ENCODE results near the gene CHRNG.

Gene CHRNG

GRCh38 chr2:232584238-232584637 is 44.7 kb downstream of the CHRNG start:
- TF ChIP-seq TCF12 (IDR thresholded peaks at IDR 0.05; ENCODE audit: low read depth) (no peak), TAF1 (IDR thresholded peaks at IDR 0.05; ENCODE audit: low read depth) (no peak), RAD21 (IDR thresholded peaks at IDR 0.05; ENCODE audit: low read depth) (no peak), USF1 (IDR thresholded peaks at IDR 0.05) (no peak), ZBTB7A (IDR thresholded peaks at IDR 0.05; ENCODE audit: low read depth) (no peak), FOXM1 (IDR thresholded peaks at IDR 0.05; ENCODE audit: borderline replicate concordance, low read depth) (no peak), EGR1 (IDR thresholded peaks at IDR 0.05) (no peak), EP300 (IDR thresholded peaks at IDR 0.05; ENCODE audit: borderline replicate concordance) (no peak), NFIC (IDR thresholded peaks at IDR 0.05) (no peak)
- TF ChIP-seq, protein P1, sequence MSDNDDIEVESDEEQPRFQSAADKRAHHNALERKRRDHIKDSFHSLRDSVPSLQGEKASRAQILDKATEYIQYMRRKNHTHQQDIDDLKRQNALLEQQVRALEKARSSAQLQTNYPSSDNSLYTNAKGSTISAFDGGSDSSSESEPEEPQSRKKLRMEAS (IDR thresholded peaks at IDR 0.05) = no peak

DNA sequence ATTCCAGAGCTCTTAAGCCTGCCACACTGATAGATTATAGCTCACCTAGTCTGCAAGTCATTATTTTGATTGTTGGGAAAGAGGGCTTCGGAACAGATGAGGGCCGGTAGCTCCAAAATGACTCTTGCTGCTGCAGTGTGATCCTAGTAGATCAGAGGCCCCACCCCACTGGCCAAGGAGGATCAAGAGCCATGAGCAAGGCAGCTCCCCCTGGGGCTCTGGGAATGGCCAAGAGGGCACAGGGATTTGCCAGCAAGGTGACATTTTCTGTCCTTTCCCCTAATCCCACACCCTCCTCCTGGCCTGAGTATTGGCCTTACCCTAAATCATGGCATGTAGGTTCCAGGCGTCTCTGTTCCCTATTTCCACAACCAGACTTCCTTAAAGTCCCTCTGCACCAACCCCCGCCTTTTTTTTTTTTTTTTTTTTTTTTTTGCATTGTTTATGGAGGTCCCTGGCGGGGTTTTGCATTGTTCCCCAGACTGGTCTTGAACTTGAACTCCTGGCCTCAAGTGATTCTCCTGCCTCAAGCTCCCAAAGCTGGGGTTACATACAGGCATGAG is 47.5 kb downstream of the CHRNG start:
- TF ChIP-seq, protein P1 (IDR thresholded peaks at IDR 0.05) = no peak
- TF ChIP-seq EGR1 (IDR thresholded peaks at IDR 0.05) = no peak
- TF ChIP-seq RAD21 (IDR thresholded peaks at IDR 0.05; ENCODE audit: low read depth) = no peak
- TF ChIP-seq EP300 (IDR thresholded peaks at IDR 0.05; ENCODE audit: borderline replicate concordance) = no peak
- TF ChIP-seq TEAD4 (IDR thresholded peaks at IDR 0.05) = no peak
- no peak for TF ChIP-seq NFIC (IDR thresholded peaks at IDR 0.05)
- no peak for TF ChIP-seq YY1 (IDR thresholded peaks at IDR 0.05; ENCODE audit: low read depth)
- no peak for TF ChIP-seq FOXM1 (IDR thresholded peaks at IDR 0.05; ENCODE audit: borderline replicate concordance, low read depth)
- TF ChIP-seq ZBTB7A (IDR thresholded peaks at IDR 0.05; ENCODE audit: low read depth) = no peak
- TF ChIP-seq USF1 (IDR thresholded peaks at IDR 0.05) = no peak
- no peak for TF ChIP-seq TCF12 (IDR thresholded peaks at IDR 0.05; ENCODE audit: low read depth)
- TF ChIP-seq, protein P2, sequence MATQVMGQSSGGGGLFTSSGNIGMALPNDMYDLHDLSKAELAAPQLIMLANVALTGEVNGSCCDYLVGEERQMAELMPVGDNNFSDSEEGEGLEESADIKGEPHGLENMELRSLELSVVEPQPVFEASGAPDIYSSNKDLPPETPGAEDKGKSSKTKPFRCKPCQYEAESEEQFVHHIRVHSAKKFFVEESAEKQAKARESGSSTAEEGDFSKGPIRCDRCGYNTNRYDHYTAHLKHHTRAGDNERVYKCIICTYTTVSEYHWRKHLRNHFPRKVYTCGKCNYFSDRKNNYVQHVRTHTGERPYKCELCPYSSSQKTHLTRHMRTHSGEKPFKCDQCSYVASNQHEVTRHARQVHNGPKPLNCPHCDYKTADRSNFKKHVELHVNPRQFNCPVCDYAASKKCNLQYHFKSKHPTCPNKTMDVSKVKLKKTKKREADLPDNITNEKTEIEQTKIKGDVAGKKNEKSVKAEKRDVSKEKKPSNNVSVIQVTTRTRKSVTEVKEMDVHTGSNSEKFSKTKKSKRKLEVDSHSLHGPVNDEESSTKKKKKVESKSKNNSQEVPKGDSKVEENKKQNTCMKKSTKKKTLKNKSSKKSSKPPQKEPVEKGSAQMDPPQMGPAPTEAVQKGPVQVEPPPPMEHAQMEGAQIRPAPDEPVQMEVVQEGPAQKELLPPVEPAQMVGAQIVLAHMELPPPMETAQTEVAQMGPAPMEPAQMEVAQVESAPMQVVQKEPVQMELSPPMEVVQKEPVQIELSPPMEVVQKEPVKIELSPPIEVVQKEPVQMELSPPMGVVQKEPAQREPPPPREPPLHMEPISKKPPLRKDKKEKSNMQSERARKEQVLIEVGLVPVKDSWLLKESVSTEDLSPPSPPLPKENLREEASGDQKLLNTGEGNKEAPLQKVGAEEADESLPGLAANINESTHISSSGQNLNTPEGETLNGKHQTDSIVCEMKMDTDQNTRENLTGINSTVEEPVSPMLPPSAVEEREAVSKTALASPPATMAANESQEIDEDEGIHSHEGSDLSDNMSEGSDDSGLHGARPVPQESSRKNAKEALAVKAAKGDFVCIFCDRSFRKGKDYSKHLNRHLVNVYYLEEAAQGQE (IDR thresholded peaks at IDR 0.05; ENCODE audit: low read depth) = no peak
- no peak for TF ChIP-seq CREB1 (IDR thresholded peaks at IDR 0.05; ENCODE audit: low read depth)
- TF ChIP-seq TAF1 (IDR thresholded peaks at IDR 0.05; ENCODE audit: low read depth) = no peak
- no peak for TF ChIP-seq CEBPB (IDR thresholded peaks at IDR 0.05)

DNA sequence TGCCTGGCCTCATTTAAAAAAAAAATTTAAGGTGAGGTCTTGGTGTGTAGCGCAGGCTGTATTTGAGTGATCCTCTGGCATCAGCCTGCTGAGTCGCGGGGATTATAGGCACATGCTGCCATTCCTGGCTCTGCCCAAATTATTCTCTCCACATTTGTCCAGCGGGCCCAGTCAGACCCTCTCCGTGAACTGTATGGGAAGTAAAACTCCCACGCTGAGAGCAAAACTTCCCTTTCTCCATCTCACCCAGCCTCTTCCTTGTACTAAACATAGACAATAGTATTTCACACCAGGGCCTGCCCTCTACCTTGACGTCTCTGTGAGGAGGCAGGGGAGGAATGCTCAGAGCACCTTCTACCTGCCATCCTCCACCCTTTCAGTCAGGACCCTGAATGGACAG is 48.0 kb downstream of the CHRNG start:
- TF ChIP-seq TAF1 (IDR thresholded peaks at IDR 0.05; ENCODE audit: low read depth) (no peak), EGR1 (IDR thresholded peaks at IDR 0.05) (no peak), USF1 (IDR thresholded peaks at IDR 0.05) (no peak), TCF12 (IDR thresholded peaks at IDR 0.05; ENCODE audit: low read depth) (no peak), CEBPB (IDR thresholded peaks at IDR 0.05) (no peak), EP300 (IDR thresholded peaks at IDR 0.05; ENCODE audit: borderline replicate concordance) (no peak), CREB1 (IDR thresholded peaks at IDR 0.05; ENCODE audit: low read depth) (no peak), ZBTB7A (IDR thresholded peaks at IDR 0.05; ENCODE audit: low read depth) (no peak), NFIC (IDR thresholded peaks at IDR 0.05) (no peak), TEAD4 (IDR thresholded peaks at IDR 0.05) (no peak)
- TF ChIP-seq, protein P1 (IDR thresholded peaks at IDR 0.05) = no peak
- TF ChIP-seq, protein P2 (IDR thresholded peaks at IDR 0.05; ENCODE audit: low read depth) = no peak

DNA sequence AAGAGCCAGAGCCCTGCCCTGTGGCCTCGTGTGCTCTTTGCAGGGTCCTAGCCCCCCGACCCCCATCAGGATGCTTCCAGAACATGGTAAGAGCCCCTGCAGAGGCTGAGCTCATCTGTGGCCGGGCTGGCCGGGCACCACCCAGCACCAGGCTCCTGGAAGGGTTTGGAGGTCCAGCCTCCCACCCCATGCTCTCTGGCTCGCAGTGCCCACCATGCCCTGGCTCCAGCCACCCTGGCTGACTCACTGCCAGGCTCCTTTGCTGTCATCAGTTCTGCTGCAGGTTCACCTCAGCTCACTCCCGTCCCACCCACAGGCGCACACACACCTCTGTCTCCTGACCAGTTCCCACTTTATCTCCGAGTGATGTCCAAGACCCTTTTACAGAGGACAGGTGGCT is 48.5 kb downstream of the CHRNG start:
- TF ChIP-seq RAD21 (IDR thresholded peaks at IDR 0.05; ENCODE audit: low read depth) (no peak), EGR1 (IDR thresholded peaks at IDR 0.05) (no peak), TEAD4 (IDR thresholded peaks at IDR 0.05) (no peak), TCF12 (IDR thresholded peaks at IDR 0.05; ENCODE audit: low read depth) (no peak), CREB1 (IDR thresholded peaks at IDR 0.05; ENCODE audit: low read depth) (no peak), FOXM1 (IDR thresholded peaks at IDR 0.05; ENCODE audit: borderline replicate concordance, low read depth) (no peak), ZBTB7A (IDR thresholded peaks at IDR 0.05; ENCODE audit: low read depth) (no peak), TAF1 (IDR thresholded peaks at IDR 0.05; ENCODE audit: low read depth) (no peak), YY1 (IDR thresholded peaks at IDR 0.05; ENCODE audit: low read depth) (no peak), USF1 (IDR thresholded peaks at IDR 0.05) (no peak), NFIC (IDR thresholded peaks at IDR 0.05) (no peak), CEBPB (IDR thresholded peaks at IDR 0.05) (no peak)
- TF ChIP-seq, protein P2 (IDR thresholded peaks at IDR 0.05; ENCODE audit: low read depth) = no peak
- TF ChIP-seq, protein P1 (IDR thresholded peaks at IDR 0.05) = no peak
